Choroid plexus epithelial cell (primary cell): Measurements from ENCODE around the gene NDRG2.

Experiments
- DNase-seq: peaks from one replicate; pipeline ENCODE4 v3.0.0-alpha.2; 2010; ENCODE audit warnings: low read depth
- H3K4me3 ChIP-seq: 2 replicates; pipeline ENCODE4 v1.5.1; 2011; ENCODE audit warnings: low read depth, mild to moderate bottlenecking, control low read depth, low read length, moderate library complexity
- CTCF ChIP-seq: conservative IDR thresholded peaks from 2 replicates; pipeline ENCODE4 v1.5.1; 2011; ENCODE audit warnings: low read depth, mild to moderate bottlenecking, control low read depth, inconsistent platforms, low read length, moderate library complexity

The NDRG2 gene

GRCh38 chr14:21039585-21040369 is 14.9 kb upstream of the NDRG2 start:
- no peak overlapping the region for H3K4me3 ChIP-seq
- DNase-seq, result peak; percentile 88
- peak; percentile 86 for TF ChIP-seq CTCF

- TF ChIP-seq CTCF, result no peak
- no peak overlapping the region for H3K4me3 ChIP-seq
- peak; percentile 68 for DNase-seq
Measured at GRCh38 chr14:21038441-21039422, 13.9 kb upstream of the NDRG2 start.

- DNase-seq, result no peak
- no peak overlapping the region for H3K4me3 ChIP-seq
- no peak for TF ChIP-seq CTCF
Measured at GRCh38 chr14:21037156-21037555, 12.3 kb upstream of the NDRG2 start.

- DNase-seq, result no peak
- no peak for TF ChIP-seq CTCF
- no peak overlapping the region for H3K4me3 ChIP-seq
Measured at GRCh38 chr14:21036751-21037150, 11.9 kb upstream of the NDRG2 start.

GRCh38 chr14:21034707-21035106 is 9.8 kb upstream of the NDRG2 start, which contains the start of gene RNASE13:
Gene RNASE13 (minus strand): TSS chr14:21034807. CDS start chr14:21034288, 519 bp downstream.
- DNase-seq, result no peak
- TF ChIP-seq CTCF, result no peak
- no peak within 1 kb of the TSS for H3K4me3 ChIP-seq

GRCh38 chr14:21033133-21033698 is 8.4 kb upstream of the NDRG2 start:
- no peak overlapping the region for H3K4me3 ChIP-seq
- TF ChIP-seq CTCF, result no peak
- DNase-seq, result no peak
